HG03342 (cell line): ENCODE results near the gene DCAF17.

Experiments used
- ATAC-seq: cut with Tn5 transposase; IDR thresholded peaks from one replicate; pipeline ENCODE4 v1.9.1; 2021; ENCODE audit warnings: mild to moderate bottlenecking, moderate library complexity; ENCODE audit not compliant: unreplicated experiment

The DCAF17 gene

GRCh38 chr2:171434013-171434989 lies at the start of gene DCAF17:
TSS of gene DCAF17 (plus strand) at chr2:171434226. CDS start at chr2:171434578, 352 bp downstream.
- peak; percentile 91 for ATAC-seq

GRCh38 chr2:171386627-171387026 lies 47.4 kb upstream of the DCAF17 start:
- no peak for ATAC-seq

GRCh38 chr2:171387052-171387451 lies 47.0 kb upstream of the DCAF17 start:
- ATAC-seq, result no peak

GRCh38 chr2:171389325-171389724 lies 44.7 kb upstream of the DCAF17 start:
- ATAC-seq, result no peak

GRCh38 chr2:171389780-171390179 lies 44.2 kb upstream of the DCAF17 start:
- ATAC-seq, result no peak

- no peak for ATAC-seq
Measured at GRCh38 chr2:171390941-171391516, 43.0 kb upstream of the DCAF17 start.

GRCh38 chr2:171391532-171391931 lies 42.5 kb upstream of the DCAF17 start:
- ATAC-seq, result no peak

- no peak for ATAC-seq
Measured at GRCh38 chr2:171393487-171393886, 40.5 kb upstream of the DCAF17 start.

- ATAC-seq, result no peak
Measured at GRCh38 chr2:171394164-171394740, 39.8 kb upstream of the DCAF17 start.

GRCh38 chr2:171399292-171399691 lies 34.7 kb upstream of the DCAF17 start:
- no peak for ATAC-seq

- no peak for ATAC-seq
Measured at GRCh38 chr2:171400395-171400794, 33.6 kb upstream of the DCAF17 start.

GRCh38 chr2:171401947-171402346 lies 32.1 kb upstream of the DCAF17 start:
- ATAC-seq, result no peak

- no peak for ATAC-seq
Measured at GRCh38 chr2:171402906-171403580, 31.0 kb upstream of the DCAF17 start.

GRCh38 chr2:171404261-171404660 lies 29.8 kb upstream of the DCAF17 start:
- ATAC-seq, result no peak

GRCh38 chr2:171404719-171405118 lies 29.3 kb upstream of the DCAF17 start:
- ATAC-seq, result no peak

- ATAC-seq, result no peak
Measured at GRCh38 chr2:171405546-171405945, 28.5 kb upstream of the DCAF17 start.

- peak; percentile 46 for ATAC-seq
Measured at GRCh38 chr2:171406044-171406443, 28.0 kb upstream of the DCAF17 start.

- ATAC-seq, result peak; percentile 73
Measured at GRCh38 chr2:171407030-171407675, 26.9 kb upstream of the DCAF17 start.

- no peak for ATAC-seq
Measured at GRCh38 chr2:171407676-171408044, 26.4 kb upstream of the DCAF17 start.

GRCh38 chr2:171409436-171409971 lies 24.5 kb upstream of the DCAF17 start:
- no peak for ATAC-seq
